ENCODE results near the gene RLN1.
"Not testable (repeated sequence)": the region's sequence is repeated elsewhere in the genome, so short reads cannot be mapped to it uniquely, and the experiment has no call there.

RLN1 gene

DNA sequence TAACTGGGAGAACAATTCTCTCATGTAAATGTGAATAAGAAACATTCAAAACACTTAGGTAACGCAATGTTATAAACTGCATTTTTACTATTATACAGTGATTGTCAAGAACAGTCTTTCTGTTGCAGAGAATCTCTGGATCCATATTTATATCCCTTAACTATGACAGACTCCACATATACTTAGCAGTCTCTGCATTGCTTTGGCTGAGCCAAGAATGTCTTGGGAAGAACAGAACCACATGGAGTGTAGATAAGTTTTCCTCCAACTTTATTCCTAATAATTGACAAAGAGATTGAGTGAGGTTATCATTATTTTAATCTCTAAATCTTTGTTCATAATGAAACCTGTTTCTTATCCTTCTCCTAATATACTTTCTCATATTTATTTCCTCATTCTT, 15.6 kb upstream of the RLN1 start:
- TF ChIP-seq, protein P1, sequence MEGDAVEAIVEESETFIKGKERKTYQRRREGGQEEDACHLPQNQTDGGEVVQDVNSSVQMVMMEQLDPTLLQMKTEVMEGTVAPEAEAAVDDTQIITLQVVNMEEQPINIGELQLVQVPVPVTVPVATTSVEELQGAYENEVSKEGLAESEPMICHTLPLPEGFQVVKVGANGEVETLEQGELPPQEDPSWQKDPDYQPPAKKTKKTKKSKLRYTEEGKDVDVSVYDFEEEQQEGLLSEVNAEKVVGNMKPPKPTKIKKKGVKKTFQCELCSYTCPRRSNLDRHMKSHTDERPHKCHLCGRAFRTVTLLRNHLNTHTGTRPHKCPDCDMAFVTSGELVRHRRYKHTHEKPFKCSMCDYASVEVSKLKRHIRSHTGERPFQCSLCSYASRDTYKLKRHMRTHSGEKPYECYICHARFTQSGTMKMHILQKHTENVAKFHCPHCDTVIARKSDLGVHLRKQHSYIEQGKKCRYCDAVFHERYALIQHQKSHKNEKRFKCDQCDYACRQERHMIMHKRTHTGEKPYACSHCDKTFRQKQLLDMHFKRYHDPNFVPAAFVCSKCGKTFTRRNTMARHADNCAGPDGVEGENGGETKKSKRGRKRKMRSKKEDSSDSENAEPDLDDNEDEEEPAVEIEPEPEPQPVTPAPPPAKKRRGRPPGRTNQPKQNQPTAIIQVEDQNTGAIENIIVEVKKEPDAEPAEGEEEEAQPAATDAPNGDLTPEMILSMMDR (IDR thresholded peaks at IDR 0.05; ENCODE audit: low read depth, low read length, missing control alignments), result no peak
- no peak overlapping the region for H3K4me3 ChIP-seq (replicated peaks; ENCODE audit: low read depth, low read length)
- no peak for DNase-seq (ENCODE audit: extremely low read depth, low read depth)

DNA sequence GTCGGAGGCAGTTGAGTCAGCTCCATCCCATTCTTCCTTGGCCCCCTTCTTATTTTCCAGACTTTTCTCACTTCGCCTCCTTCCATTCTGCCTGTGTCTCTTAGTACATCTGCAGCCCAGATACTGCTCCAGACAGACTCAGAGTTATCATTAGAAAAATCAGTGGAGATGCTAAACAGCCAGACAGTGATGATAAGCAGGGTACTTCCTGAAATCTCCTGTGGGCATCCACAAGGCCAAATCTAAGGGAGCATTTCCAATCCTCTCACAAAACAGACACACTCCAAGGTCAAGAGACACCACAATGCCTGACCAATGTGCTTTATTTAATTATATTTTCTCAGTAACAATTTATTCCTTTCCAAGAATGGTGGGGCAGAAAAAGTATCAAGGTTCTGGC, 14.5 kb upstream of the RLN1 start:
- no peak overlapping the region for H3K4me3 ChIP-seq (replicated peaks; ENCODE audit: low read depth, low read length)
- DNase-seq (ENCODE audit: extremely low read depth, low read depth), result no peak
- TF ChIP-seq, protein P1 (IDR thresholded peaks at IDR 0.05; ENCODE audit: low read depth, low read length, missing control alignments), result no peak

DNA sequence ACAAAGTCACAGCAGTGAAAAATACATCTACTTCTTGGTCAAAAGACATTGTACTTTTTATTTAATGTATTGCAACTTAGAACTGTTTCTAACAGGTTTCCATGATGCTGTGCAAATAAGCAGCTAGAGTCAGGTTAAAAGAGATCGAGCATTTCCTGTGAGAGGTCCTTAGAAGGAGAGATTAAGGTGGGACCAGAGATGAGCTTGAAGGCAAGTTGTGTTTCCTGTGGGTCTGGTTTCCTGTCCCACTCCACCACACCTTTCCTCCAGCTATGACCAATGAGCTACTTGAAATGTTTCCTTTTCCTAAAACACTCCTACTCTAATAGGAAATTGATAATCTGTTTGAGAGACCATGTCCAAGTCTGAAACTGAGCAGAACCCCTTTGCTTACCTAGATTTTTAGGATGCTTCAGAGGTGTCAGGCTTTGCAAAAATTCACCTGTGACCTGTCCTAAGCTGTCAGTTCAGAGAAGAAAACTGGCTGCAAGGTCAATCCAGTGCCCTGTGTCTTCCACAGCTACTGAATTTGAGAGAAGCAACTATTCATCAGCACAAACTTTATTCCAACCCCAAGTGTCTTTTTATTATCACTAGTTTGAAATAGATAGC, 13.1 kb upstream of the RLN1 start:
- no peak for DNase-seq (ENCODE audit: extremely low read depth, low read depth)
- TF ChIP-seq, protein P1 (IDR thresholded peaks at IDR 0.05; ENCODE audit: low read depth, low read length, missing control alignments), result no peak
- no peak overlapping the region for H3K4me3 ChIP-seq (replicated peaks; ENCODE audit: low read depth, low read length)

GRCh38 chr9:5336688-5337087, 3.0 kb downstream of the RLN1 start:
- DNase-seq (ENCODE audit: extremely low read depth, low read depth), result no peak
- no peak overlapping the region for H3K4me3 ChIP-seq (replicated peaks; ENCODE audit: low read depth, low read length)
- TF ChIP-seq, protein P1 (IDR thresholded peaks at IDR 0.05; ENCODE audit: low read depth, low read length, missing control alignments), result no peak

DNA sequence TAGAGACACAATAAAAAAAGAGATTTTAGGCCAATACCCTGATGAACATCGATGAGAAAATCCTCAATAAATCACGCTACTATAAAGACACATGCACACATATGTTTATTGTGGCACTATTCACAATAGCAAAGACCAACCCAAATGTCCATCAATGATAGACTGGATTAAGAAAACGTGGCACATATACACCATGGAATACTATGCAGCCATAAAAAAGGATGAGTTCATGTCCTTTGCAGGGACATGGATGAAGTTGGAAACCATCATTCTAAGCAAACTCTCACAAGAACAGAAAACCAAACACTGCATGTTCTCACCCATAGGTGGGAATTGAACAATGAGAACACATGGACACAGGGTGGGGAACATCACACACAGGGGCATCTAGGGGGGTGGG, 8.4 kb downstream of the RLN1 start:
- DNase-seq (ENCODE audit: extremely low read depth, low read depth), result not testable (repeated sequence)

GRCh38 chr9:5326893-5327548, 12.7 kb downstream of the RLN1 start:
- H3K4me3 ChIP-seq (replicated peaks; ENCODE audit: low read depth, low read length), result no peak overlapping the region
- DNase-seq (ENCODE audit: extremely low read depth, low read depth), result no peak
- TF ChIP-seq, protein P1 (IDR thresholded peaks at IDR 0.05; ENCODE audit: low read depth, low read length, missing control alignments), result no peak

More for the DNA sequence above, 8.4 kb downstream of the RLN1 start:
- not testable (repeated sequence) for H3K4me3 ChIP-seq (replicated peaks; ENCODE audit: low read depth, low read length)

DNA sequence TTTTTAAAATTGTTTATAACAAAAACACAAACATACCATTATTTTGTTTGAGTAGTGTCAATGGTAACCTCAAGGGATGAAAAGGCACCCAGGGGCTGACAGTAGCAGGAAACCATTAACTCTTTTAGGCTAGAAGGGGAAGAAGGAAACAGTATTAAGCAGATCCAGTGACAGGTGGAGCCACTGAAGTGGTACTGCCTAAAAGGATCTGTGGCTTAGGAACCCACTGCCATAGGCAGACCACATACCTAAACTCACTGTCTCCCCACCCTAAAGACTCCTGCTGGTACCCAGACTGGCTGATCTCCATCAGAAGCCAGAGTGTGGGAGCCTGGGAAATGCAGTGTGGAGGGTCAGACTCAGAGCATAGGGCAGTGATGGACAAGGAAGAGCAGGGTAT, 13.5 kb downstream of the RLN1 start:
- TF ChIP-seq, protein P1 (IDR thresholded peaks at IDR 0.05; ENCODE audit: low read depth, low read length, missing control alignments), result no peak
- no peak for DNase-seq (ENCODE audit: extremely low read depth, low read depth)
- H3K4me3 ChIP-seq (replicated peaks; ENCODE audit: low read depth, low read length), result no peak overlapping the region

- H3K4me3 ChIP-seq (replicated peaks; ENCODE audit: low read depth, low read length); DNase-seq (ENCODE audit: extremely low read depth, low read depth): not testable (repeated sequence)
Observed at GRCh38 chr9:5321601-5322000, 18.1 kb downstream of the RLN1 start.

Measured in HFF-Myc (cell line).